Endothelial cell of umbilical vein (primary cell): Measurements from ENCODE around the gene MAP2K4.

Experiments
- EZH2 ChIP-seq: IDR thresholded peaks from 2 replicates; pipeline ENCODE4 v1.6.1; 2012; ENCODE audit warnings: borderline replicate concordance, low read depth, mild to moderate bottlenecking, moderate library complexity, low read length, inconsistent platforms; ENCODE audit not compliant: severe bottlenecking
- POLR2A ChIP-seq: IDR thresholded peaks from 2 replicates; pipeline ENCODE4 v1.6.1; 2012; ENCODE audit warnings: low read depth, mild to moderate bottlenecking, control low read depth, low read length
- POLR2AphosphoS5 ChIP-seq: IDR thresholded peaks from 2 replicates; pipeline ENCODE4 v1.6.1; 2012; ENCODE audit warnings: low read depth, mild to moderate bottlenecking, control low read depth, low read length, moderate library complexity; ENCODE audit not compliant: insufficient read depth
- TF ChIP-seq, protein P1 (sequence below), 2 donors: IDR thresholded peaks; 1 replicate in 1 of 2; 2 replicates in 1 of 2; pipeline ENCODE4 v1.5.1; 2011; ENCODE audit warnings: low read length in 2 of 2, mild to moderate bottlenecking in 2 of 2, moderate library complexity in 2 of 2, control low read depth in 1 of 2, inconsistent platforms in 1 of 2, low read depth in 1 of 2; ENCODE audit not compliant: insufficient read depth in 1 of 2; ENCODE audit errors: extremely low read depth in 1 of 2

- TF ChIP-seq POLR2AphosphoS5 (no peak), EZH2 (no peak), POLR2A (no peak)
- TF ChIP-seq, protein P1, sequence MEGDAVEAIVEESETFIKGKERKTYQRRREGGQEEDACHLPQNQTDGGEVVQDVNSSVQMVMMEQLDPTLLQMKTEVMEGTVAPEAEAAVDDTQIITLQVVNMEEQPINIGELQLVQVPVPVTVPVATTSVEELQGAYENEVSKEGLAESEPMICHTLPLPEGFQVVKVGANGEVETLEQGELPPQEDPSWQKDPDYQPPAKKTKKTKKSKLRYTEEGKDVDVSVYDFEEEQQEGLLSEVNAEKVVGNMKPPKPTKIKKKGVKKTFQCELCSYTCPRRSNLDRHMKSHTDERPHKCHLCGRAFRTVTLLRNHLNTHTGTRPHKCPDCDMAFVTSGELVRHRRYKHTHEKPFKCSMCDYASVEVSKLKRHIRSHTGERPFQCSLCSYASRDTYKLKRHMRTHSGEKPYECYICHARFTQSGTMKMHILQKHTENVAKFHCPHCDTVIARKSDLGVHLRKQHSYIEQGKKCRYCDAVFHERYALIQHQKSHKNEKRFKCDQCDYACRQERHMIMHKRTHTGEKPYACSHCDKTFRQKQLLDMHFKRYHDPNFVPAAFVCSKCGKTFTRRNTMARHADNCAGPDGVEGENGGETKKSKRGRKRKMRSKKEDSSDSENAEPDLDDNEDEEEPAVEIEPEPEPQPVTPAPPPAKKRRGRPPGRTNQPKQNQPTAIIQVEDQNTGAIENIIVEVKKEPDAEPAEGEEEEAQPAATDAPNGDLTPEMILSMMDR (IDR thresholded peaks at IDR 0.05; ENCODE audit: extremely low read depth in 1 of 2, insufficient read depth in 1 of 2, low read depth in 1 of 2, low read length in 2 of 2), result no peak
Observed at GRCh38 chr17:12136646-12137045, 116.0 kb downstream of the MAP2K4 start.
